Neuronal stem cell (in vitro differentiated cells): ENCODE measurements around the gene PCSK2.

Experiments used
- DNase-seq: peaks from one replicate; pipeline ENCODE4 v3.0.0-alpha.2; 2013; ENCODE audit warnings: low spot score
- H2AFZ ChIP-seq: one replicate; pipeline ENCODE4 v1.6.1; 2013; ENCODE audit warnings: mild to moderate bottlenecking, low read length, inconsistent platforms
- H2AK5ac ChIP-seq: 2 replicates; pipeline ENCODE4 v1.6.1; 2013; ENCODE audit warnings: low read depth, mild to moderate bottlenecking, inconsistent platforms, low read length, moderate library complexity, mixed read lengths
- H2BK120ac ChIP-seq: 2 replicates; pipeline ENCODE4 v1.6.1; 2013; ENCODE audit warnings: low read depth, mild to moderate bottlenecking, inconsistent platforms, low read length, moderate library complexity, mixed read lengths
- H2BK12ac ChIP-seq: one replicate; pipeline ENCODE4 v1.6.1; 2013; ENCODE audit warnings: low read length, inconsistent platforms
- H2BK15ac ChIP-seq: 2 replicates; pipeline ENCODE4 v1.6.1; 2013; ENCODE audit warnings: mild to moderate bottlenecking, low read length, inconsistent platforms, mixed read lengths
- H2BK5ac ChIP-seq: one replicate; pipeline ENCODE4 v1.6.1; 2013; ENCODE audit warnings: inconsistent platforms, mild to moderate bottlenecking, low read length, moderate library complexity
- H3K14ac ChIP-seq: one replicate; pipeline ENCODE4 v1.6.1; 2013; ENCODE audit warnings: low read length, inconsistent platforms
- H3K18ac ChIP-seq: 2 replicates; pipeline ENCODE4 v1.6.1; 2013; ENCODE audit warnings: low read length, inconsistent platforms
- H3K23ac ChIP-seq: 2 replicates; pipeline ENCODE4 v1.6.1; 2013; ENCODE audit warnings: low read depth, mild to moderate bottlenecking, mixed read lengths, low read length, inconsistent platforms; ENCODE audit not compliant: poor library complexity
- H3K27ac ChIP-seq: replicated peaks from 3 replicates; pipeline ENCODE4 v1.5.1; 2013; ENCODE audit warnings: low read length, inconsistent platforms
- H3K27me3 ChIP-seq, 3 experiments: 2 replicates each; pipeline ENCODE4 v1.6.1; 2013; ENCODE audit warnings: low read length in 3 of 3, mild to moderate bottlenecking in 2 of 3, inconsistent platforms in 1 of 3, low read depth in 1 of 3, mixed read lengths in 1 of 3, moderate library complexity in 1 of 3; ENCODE audit not compliant: control insufficient read depth in 3 of 3, insufficient read depth in 3 of 3
- H3K36me3 ChIP-seq, 2 donors: replicated peaks in 1 of 2; 2 replicates each; pipeline ENCODE4 v1.6.1; 2013; ENCODE audit warnings: low read length in 2 of 2; ENCODE audit not compliant: control insufficient read depth in 2 of 2, insufficient read depth in 2 of 2
- H3K4ac ChIP-seq: 2 replicates; pipeline ENCODE4 v1.6.1; 2013; ENCODE audit warnings: inconsistent platforms, mild to moderate bottlenecking, low read length, moderate library complexity
- H3K4me1 ChIP-seq, 2 donors: 1 replicate in 1 of 2; 2 replicates in 1 of 2; pipeline ENCODE4 v1.6.1; 2013; ENCODE audit warnings: low read length in 2 of 2, low read depth in 1 of 2; ENCODE audit not compliant: control insufficient read depth in 2 of 2, insufficient read depth in 1 of 2
- H3K4me2 ChIP-seq: one replicate; pipeline ENCODE4 v1.6.1; 2013; ENCODE audit warnings: mild to moderate bottlenecking, low read length, inconsistent platforms; ENCODE audit not compliant: insufficient read depth, poor library complexity, severe bottlenecking
- H3K4me3 ChIP-seq, 2 donors: 2 replicates each; pipeline ENCODE4 v1.5.1; 2013; ENCODE audit warnings: low read length in 2 of 2, mild to moderate bottlenecking in 2 of 2, inconsistent platforms in 1 of 2, moderate library complexity in 1 of 2
- H3K79me1 ChIP-seq: one replicate; pipeline ENCODE4 v1.6.1; 2013; ENCODE audit warnings: low read depth, mild to moderate bottlenecking, inconsistent platforms, low read length, moderate library complexity
- H3K9ac ChIP-seq: one replicate; pipeline ENCODE4 v1.6.1; 2013; ENCODE audit warnings: mild to moderate bottlenecking, low read depth, low read length, inconsistent platforms; ENCODE audit not compliant: poor library complexity
- H3K9me3 ChIP-seq, 2 donors: replicated peaks in 1 of 2; 2 replicates each; pipeline versions ENCODE3 to v1.6.1; 2013; ENCODE audit warnings: low read length in 2 of 2, mild to moderate bottlenecking in 2 of 2, inconsistent platforms in 1 of 2, low read depth in 1 of 2, mixed read lengths in 1 of 2, moderate library complexity in 1 of 2; ENCODE audit not compliant: control insufficient read depth in 2 of 2, insufficient read depth in 1 of 2
- H4K8ac ChIP-seq: one replicate; pipeline ENCODE4 v1.6.1; 2013; ENCODE audit warnings: low read depth, mild to moderate bottlenecking, inconsistent platforms, low read length, moderate library complexity
- H4K91ac ChIP-seq: one replicate; pipeline ENCODE4 v1.6.1; 2013; ENCODE audit warnings: low read length, low read depth, mild to moderate bottlenecking, inconsistent platforms; ENCODE audit not compliant: poor library complexity
- WGBS, 2 donors: extraction: QIAGEN DNeasy Blood & Tissue Kit; methylation state at CpG; one replicate each; pipeline ENCODE4 v1.1.7; 2013; ENCODE audit warnings: missing lambda C conversion rate in 2 of 2, mixed read lengths in 1 of 2; ENCODE audit not compliant: insufficient read length in 2 of 2, insufficient replicate concordance in 1 of 2; ENCODE audit errors: extremely low coverage in 2 of 2; 5-methylcytosine and 5-hydroxymethylcytosine counted together

PCSK2 gene

GRCh38 chr20:17381724-17382123 lies 154.9 kb downstream of the PCSK2 start:
- Histone ChIP-seq H3K27me3 (no peaks in the 10 kb centered on the region), H3K23ac (no peak overlapping the region), H3K18ac (no peak overlapping the region), H3K4ac (no peak overlapping the region), H2BK15ac (no peak overlapping the region), H3K9me3 (no peaks in the 10 kb centered on the region), H3K14ac (no peak overlapping the region), H2BK12ac (no peak overlapping the region), H2BK120ac (no peak overlapping the region), H2BK5ac (no peak overlapping the region), H2AK5ac (no peak overlapping the region), H3K79me1 (no peaks in the 10 kb centered on the region), H3K4me2 (no peak overlapping the region), H3K27ac (no peak overlapping the region), H4K8ac (no peak overlapping the region), H3K4me1 (peaks cover 0 to 3% of the 10 kb centered on the region in 2 donors), H3K4me3 (no peak overlapping the region), H3K36me3 (no peaks in the 10 kb centered on the region), H2AFZ (no peak overlapping the region), H3K9ac (no peak overlapping the region), H4K91ac (no peak overlapping the region)
- DNase-seq = no peak
- no CpG with 5 or more reads among the region's 4 CpGs for WGBS, 2 donors

DNA sequence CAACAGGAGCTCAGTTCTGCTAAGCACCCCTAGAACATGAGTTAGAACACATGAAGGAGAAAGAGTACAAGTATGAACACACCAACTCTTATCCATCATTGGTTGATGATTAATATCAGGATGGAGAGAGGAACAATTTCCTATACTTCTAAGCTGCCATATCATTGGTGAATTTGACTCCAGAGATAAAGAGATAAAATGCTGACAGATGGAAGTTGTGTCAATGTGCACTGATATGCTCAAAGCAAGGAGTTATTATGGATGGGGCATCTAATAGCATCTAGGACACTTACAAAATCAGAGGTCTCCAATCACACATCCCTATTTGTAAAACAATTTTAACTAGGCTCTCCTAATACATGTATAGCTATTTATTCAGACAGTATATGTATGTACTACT lies 159.0 kb downstream of the PCSK2 start:
- Histone ChIP-seq H3K4me1 (peaks cover 0 to 3% of the 10 kb centered on the region in 2 donors), H3K27me3 (no peaks in the 10 kb centered on the region), H2BK5ac (no peak overlapping the region), H4K91ac (no peak overlapping the region), H3K18ac (no peak overlapping the region), H3K4me3 (no peak overlapping the region), H2AFZ (no peak overlapping the region), H3K4me2 (no peak overlapping the region), H3K27ac (no peak overlapping the region), H3K9me3 (no peaks in the 10 kb centered on the region), H3K79me1 (no peaks in the 10 kb centered on the region), H2BK12ac (no peak overlapping the region), H2BK120ac (no peak overlapping the region), H3K9ac (no peak overlapping the region), H4K8ac (no peak overlapping the region), H3K4ac (no peak overlapping the region), H2AK5ac (no peak overlapping the region), H3K23ac (no peak overlapping the region), H3K14ac (no peak overlapping the region), H3K36me3 (no peaks in the 10 kb centered on the region), H2BK15ac (no peak overlapping the region)
- DNase-seq = no peak

- no peaks in the 10 kb centered on the region for H3K36me3 ChIP-seq
- H2AK5ac ChIP-seq = no peak overlapping the region
- no peak overlapping the region for H2BK120ac ChIP-seq
- no peak overlapping the region for H3K9ac ChIP-seq
- no peak overlapping the region for H3K18ac ChIP-seq
- WGBS, 2 donors = no CpG with 5 or more reads among the region's 5 CpGs
- H3K14ac ChIP-seq = no peak overlapping the region
- no peak overlapping the region for H2BK15ac ChIP-seq
- no peak overlapping the region for H2AFZ ChIP-seq
- no peaks in the 10 kb centered on the region for H3K4me1 ChIP-seq
- H3K27ac ChIP-seq = no peak overlapping the region
- no peaks in the 10 kb centered on the region for H3K79me1 ChIP-seq
- H2BK5ac ChIP-seq = no peak overlapping the region
- H2BK12ac ChIP-seq = no peak overlapping the region
- no peaks in the 10 kb centered on the region for H3K9me3 ChIP-seq
- no peak overlapping the region for H3K4me2 ChIP-seq
- H3K23ac ChIP-seq = no peak overlapping the region
- no peak overlapping the region for H3K4ac ChIP-seq
- H3K27me3 ChIP-seq = no peaks in the 10 kb centered on the region
- DNase-seq = no peak
- H3K4me3 ChIP-seq = no peak overlapping the region
- no peak overlapping the region for H4K91ac ChIP-seq
- H4K8ac ChIP-seq = no peak overlapping the region
Observed at GRCh38 chr20:17390655-17391054, 163.8 kb downstream of the PCSK2 start.

GRCh38 chr20:17391127-17391771 lies 164.4 kb downstream of the PCSK2 start:
- no peaks in the 10 kb centered on the region for H3K36me3 ChIP-seq
- no peak overlapping the region for H3K4me3 ChIP-seq
- no peak overlapping the region for H2AFZ ChIP-seq
- no CpG with 5 or more reads among the region's 2 CpGs for WGBS, 2 donors
- no peak overlapping the region for H4K91ac ChIP-seq
- H3K4me1 ChIP-seq = no peaks in the 10 kb centered on the region
- no peak overlapping the region for H2BK120ac ChIP-seq
- H3K14ac ChIP-seq = no peak overlapping the region
- H3K79me1 ChIP-seq = no peaks in the 10 kb centered on the region
- H2BK5ac ChIP-seq = no peak overlapping the region
- no peak overlapping the region for H3K18ac ChIP-seq
- no peak overlapping the region for H3K4ac ChIP-seq
- H3K27me3 ChIP-seq = no peaks in the 10 kb centered on the region
- H2BK12ac ChIP-seq = no peak overlapping the region
- H3K4me2 ChIP-seq = no peak overlapping the region
- no peak overlapping the region for H3K23ac ChIP-seq
- no peak for DNase-seq
- no peak overlapping the region for H2BK15ac ChIP-seq
- no peak overlapping the region for H2AK5ac ChIP-seq
- H3K27ac ChIP-seq = no peak overlapping the region
- no peaks in the 10 kb centered on the region for H3K9me3 ChIP-seq
- H3K9ac ChIP-seq = no peak overlapping the region
- H4K8ac ChIP-seq = no peak overlapping the region
